Measurements from ENCODE around the gene CPM.

DNA sequence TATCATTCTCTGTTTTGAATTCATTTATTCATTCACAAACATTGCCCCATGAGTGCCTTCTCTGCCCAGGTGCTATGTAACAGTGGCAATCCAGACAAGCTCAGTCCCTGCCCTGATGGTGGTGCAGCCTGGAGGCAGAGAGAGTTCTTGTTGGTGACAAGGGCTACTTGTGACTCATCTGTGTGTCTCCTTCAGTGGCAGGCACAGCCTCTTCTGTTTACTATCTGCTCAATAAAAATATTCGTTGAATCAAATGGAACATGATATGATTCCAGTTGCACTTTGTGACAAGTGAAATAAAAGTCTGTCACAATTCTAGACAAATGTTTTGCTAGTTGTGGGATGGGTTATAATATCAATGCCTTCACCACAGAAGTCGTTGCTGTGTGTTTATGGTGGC is 20.6 kb upstream of the CPM start:
- TF ChIP-seq CTCF (conservative IDR thresholded peaks at IDR 0.05) (no peak), ZFX (IDR thresholded peaks at IDR 0.05) (no peak)
